ENCODE results near the gene KCNIP1.

KCNIP1 gene

DNA sequence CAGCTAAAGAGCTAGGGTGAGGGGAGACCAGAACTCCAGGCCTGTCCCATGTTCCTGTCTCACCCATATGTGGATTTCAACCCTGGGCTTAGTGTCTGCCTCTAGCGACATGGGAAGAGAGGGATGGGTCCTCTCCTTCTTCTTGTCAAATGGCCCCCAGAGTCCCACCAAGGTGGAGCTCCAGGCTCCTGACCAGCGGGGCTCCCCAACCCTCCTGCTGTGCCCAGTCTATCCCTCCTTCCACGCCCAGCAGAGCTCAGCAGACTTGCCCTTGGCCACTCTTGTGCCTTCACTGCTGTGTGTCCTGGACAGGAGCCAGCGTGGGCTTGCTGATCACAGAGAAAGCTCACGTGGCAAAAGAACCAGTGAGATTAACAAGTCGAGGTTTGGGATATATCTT is 156.7 kb downstream of the KCNIP1 start:
- peaks cover 0 to 4% of the 10 kb centered on the region in 2 experiments for H3K36me3 ChIP-seq (ENCODE audit: control insufficient read depth in 1 of 2, insufficient read depth in 2 of 2, low read depth in 1 of 2, low read length in 2 of 2)
- H2BK12ac ChIP-seq (ENCODE audit: low read length in 2 of 2) = no peak overlapping the region
- no peaks in the 10 kb centered on the region for H3K4me1 ChIP-seq (ENCODE audit: control insufficient read depth, insufficient read depth, low read depth, low read length)
- no peak overlapping the region for H3K23ac ChIP-seq (ENCODE audit: low read length in 2 of 2)
- no peak overlapping the region for H2AFZ ChIP-seq (ENCODE audit: low read depth, low read length)
- H2BK5ac ChIP-seq (ENCODE audit: low read depth, low read length, poor library complexity, severe bottlenecking) = no peak overlapping the region
- H3K27ac ChIP-seq (ENCODE audit: low read length, poor library complexity, severe bottlenecking) = no peak overlapping the region
- no peak overlapping the region for H4K91ac ChIP-seq (ENCODE audit: low read length)
- H3K14ac ChIP-seq (ENCODE audit: low read length in 2 of 2) = no peak overlapping the region
- no peak overlapping the region for H2BK15ac ChIP-seq (ENCODE audit: low read depth, poor library complexity, severe bottlenecking)
- 76% methylated on average over 6 of the region's 6 CpGs for WGBS
- no peak overlapping the region for H3K4me2 ChIP-seq (ENCODE audit: low read length, poor library complexity, severe bottlenecking)
- H3K18ac ChIP-seq (ENCODE audit: low read depth in 1 of 2, low read length in 2 of 2) = no peak overlapping the region
- no peak overlapping the region for H2BK120ac ChIP-seq (ENCODE audit: low read depth, low read length)
- H3K9ac ChIP-seq (ENCODE audit: low read length) = no peak overlapping the region
- H3K9me3 ChIP-seq (ENCODE audit: control insufficient read depth, low read length) = no peaks in the 10 kb centered on the region
- peaks cover 16 to 32% of the 10 kb centered on the region in 2 experiments for H3K27me3 ChIP-seq (ENCODE audit: control insufficient read depth in 1 of 2, insufficient read depth in 1 of 2, low read length in 2 of 2)
- H3K79me1 ChIP-seq (replicated peaks; ENCODE audit: low read length, poor library complexity, severe bottlenecking) = no peaks in the 10 kb centered on the region
- no peak for DNase-seq
- H3K4me3 ChIP-seq (ENCODE audit: insufficient read depth in 1 of 2, low read depth in 1 of 2, low read length in 2 of 2) = no peak overlapping the region
- no peak overlapping the region for H4K8ac ChIP-seq (ENCODE audit: low read length)
- no peak overlapping the region for H3K4ac ChIP-seq (ENCODE audit: low read depth in 1 of 2, low read length in 2 of 2)
- no peak overlapping the region for H2AK5ac ChIP-seq (ENCODE audit: low read length, severe bottlenecking)

DNA sequence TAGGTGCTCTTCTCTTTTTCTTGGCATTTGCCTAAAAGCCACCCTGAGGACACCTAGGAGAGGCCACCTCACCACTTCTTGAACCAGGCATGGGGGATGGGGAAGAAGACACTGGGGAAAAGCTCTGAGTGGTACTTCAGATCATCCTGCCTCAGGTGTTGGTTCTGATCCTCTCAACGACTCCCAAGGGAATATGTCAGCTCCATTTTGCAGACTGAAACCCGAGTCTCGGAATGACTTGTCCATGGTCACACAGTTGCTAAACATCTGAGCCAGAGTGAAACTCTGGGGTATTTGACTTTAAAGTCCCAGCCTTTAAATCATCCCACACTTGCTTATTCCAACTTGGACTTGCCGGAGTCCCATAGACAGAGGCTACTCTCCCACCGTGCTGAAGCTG is 159.1 kb downstream of the KCNIP1 start:
- H2AFZ ChIP-seq (ENCODE audit: low read depth, low read length) = no peak overlapping the region
- H3K4ac ChIP-seq (ENCODE audit: low read depth in 1 of 2, low read length in 2 of 2) = no peak overlapping the region
- no peak overlapping the region for H3K9ac ChIP-seq (ENCODE audit: low read length)
- no peak overlapping the region for H2BK12ac ChIP-seq (ENCODE audit: low read length in 2 of 2)
- no peaks in the 10 kb centered on the region for H3K4me1 ChIP-seq (ENCODE audit: control insufficient read depth, insufficient read depth, low read depth, low read length)
- no peak overlapping the region for H4K91ac ChIP-seq (ENCODE audit: low read length)
- H4K8ac ChIP-seq (ENCODE audit: low read length) = no peak overlapping the region
- no peak overlapping the region for H3K14ac ChIP-seq (ENCODE audit: low read length in 2 of 2)
- 85% methylated on average over 5 of the region's 5 CpGs for WGBS
- H3K27me3 ChIP-seq (ENCODE audit: control insufficient read depth in 1 of 2, insufficient read depth in 1 of 2, low read length in 2 of 2) = peaks cover 16 to 31% of the 10 kb centered on the region in 2 experiments
- H3K4me2 ChIP-seq (ENCODE audit: low read length, poor library complexity, severe bottlenecking) = no peak overlapping the region
- H3K23ac ChIP-seq (ENCODE audit: low read length in 2 of 2) = no peak overlapping the region
- no peaks in the 10 kb centered on the region for H3K36me3 ChIP-seq (ENCODE audit: control insufficient read depth in 1 of 2, insufficient read depth in 2 of 2, low read depth in 1 of 2, low read length in 2 of 2)
- H3K79me1 ChIP-seq (replicated peaks; ENCODE audit: low read length, poor library complexity, severe bottlenecking) = no peaks in the 10 kb centered on the region
- no peak overlapping the region for H3K27ac ChIP-seq (ENCODE audit: low read length, poor library complexity, severe bottlenecking)
- no peak for DNase-seq
- H3K9me3 ChIP-seq (ENCODE audit: control insufficient read depth, low read length) = no peaks in the 10 kb centered on the region
- no peak overlapping the region for H2BK15ac ChIP-seq (ENCODE audit: low read depth, poor library complexity, severe bottlenecking)
- H2AK5ac ChIP-seq (ENCODE audit: low read length, severe bottlenecking) = no peak overlapping the region
- H3K4me3 ChIP-seq (ENCODE audit: insufficient read depth in 1 of 2, low read depth in 1 of 2, low read length in 2 of 2) = no peak overlapping the region
- no peak overlapping the region for H2BK5ac ChIP-seq (ENCODE audit: low read depth, low read length, poor library complexity, severe bottlenecking)
- H3K18ac ChIP-seq (ENCODE audit: low read depth in 1 of 2, low read length in 2 of 2) = no peak overlapping the region
- no peak overlapping the region for H2BK120ac ChIP-seq (ENCODE audit: low read depth, low read length)

DNA sequence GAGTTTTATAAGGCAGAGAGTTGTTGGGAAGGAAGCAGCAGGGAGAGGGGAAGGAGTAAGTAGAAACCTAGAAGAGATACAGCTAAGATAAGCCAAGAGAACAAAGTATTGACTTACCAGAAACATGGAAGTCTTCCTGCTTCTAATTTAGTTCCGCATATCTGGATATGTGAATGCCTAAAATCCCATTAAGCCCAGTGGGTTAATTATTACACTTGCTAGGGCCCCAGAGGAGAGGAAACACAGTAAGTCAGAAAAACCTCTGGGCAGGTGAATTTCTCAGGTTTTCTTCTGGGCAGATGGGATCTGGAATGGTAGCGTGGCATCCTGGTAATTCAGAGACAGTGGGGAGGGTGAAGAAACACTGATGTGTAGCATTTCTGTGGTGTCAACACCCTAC is 175.0 kb downstream of the KCNIP1 start:
- no peak overlapping the region for H3K18ac ChIP-seq (ENCODE audit: low read depth in 1 of 2, low read length in 2 of 2)
- no peak overlapping the region for H2BK15ac ChIP-seq (ENCODE audit: low read depth, poor library complexity, severe bottlenecking)
- no peak overlapping the region for H2BK12ac ChIP-seq (ENCODE audit: low read length in 2 of 2)
- H2AFZ ChIP-seq (ENCODE audit: low read depth, low read length) = no peak overlapping the region
- no peak overlapping the region for H3K4me3 ChIP-seq (ENCODE audit: insufficient read depth in 1 of 2, low read depth in 1 of 2, low read length in 2 of 2)
- H3K4me2 ChIP-seq (ENCODE audit: low read length, poor library complexity, severe bottlenecking) = no peak overlapping the region
- H3K9ac ChIP-seq (ENCODE audit: low read length) = no peak overlapping the region
- no peak overlapping the region for H2BK5ac ChIP-seq (ENCODE audit: low read depth, low read length, poor library complexity, severe bottlenecking)
- H3K36me3 ChIP-seq (ENCODE audit: control insufficient read depth in 1 of 2, insufficient read depth in 2 of 2, low read depth in 1 of 2, low read length in 2 of 2) = no peaks in the 10 kb centered on the region
- H3K79me1 ChIP-seq (replicated peaks; ENCODE audit: low read length, poor library complexity, severe bottlenecking) = no peaks in the 10 kb centered on the region
- no peak overlapping the region for H2BK120ac ChIP-seq (ENCODE audit: low read depth, low read length)
- no peak overlapping the region for H3K4ac ChIP-seq (ENCODE audit: low read depth in 1 of 2, low read length in 2 of 2)
- H3K4me1 ChIP-seq (ENCODE audit: control insufficient read depth, insufficient read depth, low read depth, low read length) = peaks cover 6% of the 10 kb centered on the region
- no peak overlapping the region for H3K23ac ChIP-seq (ENCODE audit: low read length in 2 of 2)
- no peak overlapping the region for H2AK5ac ChIP-seq (ENCODE audit: low read length, severe bottlenecking)
- H3K27me3 ChIP-seq (ENCODE audit: control insufficient read depth in 1 of 2, insufficient read depth in 1 of 2, low read length in 2 of 2) = peaks cover 40 to 49% of the 10 kb centered on the region in 2 experiments
- no peak overlapping the region for H4K8ac ChIP-seq (ENCODE audit: low read length)
- no peak for DNase-seq
- no peaks in the 10 kb centered on the region for H3K9me3 ChIP-seq (ENCODE audit: control insufficient read depth, low read length)
- no peak overlapping the region for H4K91ac ChIP-seq (ENCODE audit: low read length)
- whole genome bisulfite sequencing = 100% methylated on average over 2 of the region's 2 CpGs
- no peak overlapping the region for H3K27ac ChIP-seq (ENCODE audit: low read length, poor library complexity, severe bottlenecking)
- no peak overlapping the region for H3K14ac ChIP-seq (ENCODE audit: low read length in 2 of 2)

DNA sequence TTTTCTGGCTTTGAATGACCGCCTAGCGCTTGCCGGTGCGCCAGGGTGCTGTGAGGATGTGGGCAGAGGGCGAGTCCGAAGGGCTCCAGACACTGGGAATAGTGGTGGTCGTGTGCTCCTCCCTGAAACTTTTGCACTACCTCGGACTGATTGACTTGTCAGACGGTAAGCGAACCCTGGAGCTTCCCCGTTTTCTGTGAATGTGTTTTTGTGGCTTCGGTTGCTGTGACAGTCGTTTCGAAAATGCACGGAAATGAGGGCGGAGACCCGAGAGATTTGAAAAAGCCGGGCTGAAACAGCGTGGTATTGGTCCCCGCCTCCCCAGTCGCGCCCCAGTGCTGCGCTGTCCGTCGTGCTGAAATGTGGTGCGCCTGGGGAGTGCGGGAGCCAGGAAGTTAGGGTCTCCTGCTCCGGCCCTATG is 177.2 kb downstream of the KCNIP1 start:
- Histone ChIP-seq H3K14ac (ENCODE audit: low read length in 2 of 2) (no peak overlapping the region), H3K9me3 (ENCODE audit: control insufficient read depth, low read length) (no peaks in the 10 kb centered on the region), H3K27ac (ENCODE audit: low read length, poor library complexity, severe bottlenecking) (no peak overlapping the region), H3K4me3 (ENCODE audit: insufficient read depth in 1 of 2, low read depth in 1 of 2, low read length in 2 of 2) (peak overlapping the region in 1 of 2 experiments; percentile 29), H3K79me1 (replicated peaks; ENCODE audit: low read length, poor library complexity, severe bottlenecking) (no peaks in the 10 kb centered on the region), H4K91ac (ENCODE audit: low read length) (no peak overlapping the region), H2BK12ac (ENCODE audit: low read length in 2 of 2) (no peak overlapping the region), H3K23ac (ENCODE audit: low read length in 2 of 2) (no peak overlapping the region), H2BK15ac (ENCODE audit: low read depth, poor library complexity, severe bottlenecking) (no peak overlapping the region), H2AFZ (ENCODE audit: low read depth, low read length) (no peak overlapping the region), H3K36me3 (ENCODE audit: control insufficient read depth in 1 of 2, insufficient read depth in 2 of 2, low read depth in 1 of 2, low read length in 2 of 2) (no peaks in the 10 kb centered on the region), H2BK5ac (ENCODE audit: low read depth, low read length, poor library complexity, severe bottlenecking) (no peak overlapping the region), H2AK5ac (ENCODE audit: low read length, severe bottlenecking) (no peak overlapping the region), H3K27me3 (ENCODE audit: control insufficient read depth in 1 of 2, insufficient read depth in 1 of 2, low read length in 2 of 2) (peaks cover 45% of the 10 kb centered on the region in 2 experiments), H2BK120ac (ENCODE audit: low read depth, low read length) (no peak overlapping the region), H3K9ac (ENCODE audit: low read length) (no peak overlapping the region), H3K4me1 (ENCODE audit: control insufficient read depth, insufficient read depth, low read depth, low read length) (peaks cover 6% of the 10 kb centered on the region), H3K18ac (ENCODE audit: low read depth in 1 of 2, low read length in 2 of 2) (no peak overlapping the region), H4K8ac (ENCODE audit: low read length) (no peak overlapping the region), H3K4me2 (ENCODE audit: low read length, poor library complexity, severe bottlenecking) (peak overlapping the region; percentile 41), H3K4ac (ENCODE audit: low read depth in 1 of 2, low read length in 2 of 2) (no peak overlapping the region)
- peak; percentile 62 for DNase-seq
- under 1% methylated on average over 26 of the region's 28 CpGs for WGBS
